ENCODE data around the gene CYBRD1. TPM values are rescaled to one million over a fixed set of nuclear protein-coding genes. Genes with fewer than 3 reads are reported as not detected.
A peak's percentile ranks its signal among the peaks of the same experiment; 100 is the strongest.

CYBRD1 gene
- total and polyA plus RNA-seq, 10 of the 15 experiments (the other 5 are each of a cell fraction or from before 2014, with no cell fraction given), result 10.8 to 51.9 (median 29.6) TPM

- ATAC-seq, result peak; percentile 79
- RAD21 ChIA-PET (ENCODE audit: unreplicated experiment), result interaction anchor here (1.0 to 1.2 kb wide), 2 partner anchors 33 to 506 kb away, joined by 3 read pairs; no protein-coding TSS in a partner anchor
- POLR2A ChIA-PET, result no interaction called here
- SMC1A ChIA-PET (ENCODE audit: uncharacterized antibody, unreplicated experiment), result interaction anchor here (0.7 to 1.9 kb wide), 3 partner anchors 8 to 74 kb away, joined by 3 to 6 read pairs (median 6); no protein-coding TSS in a partner anchor
- Histone ChIP-seq H2AFZ (ENCODE audit: control insufficient read depth, low read depth, low read length) (no peak overlapping the region), H4K20me1 (ENCODE audit: control insufficient read depth, insufficient read depth) (no peaks in the 10 kb centered on the region), H3K79me2 (ENCODE audit: control insufficient read depth, insufficient read depth, low read length) (no peaks in the 10 kb centered on the region), H3K4me1 (ENCODE audit: control insufficient read depth, insufficient read depth, low read length) (peaks cover 37% of the 10 kb centered on the region), H3K4me2 (ENCODE audit: control insufficient read depth, insufficient read depth) (peak overlapping the region; percentile 82), H3K36me3 (ENCODE audit: control insufficient read depth in 2 of 2, insufficient read depth in 2 of 2, low read length in 1 of 2) (peaks cover 4 to 7% of the 10 kb centered on the region in 2 experiments; a peak in 2 of 4 replicates), H3K27ac (ENCODE audit: control insufficient read depth, insufficient read depth) (peak overlapping the region; percentile 73), H3K9me3 (replicated peaks; ENCODE audit: control insufficient read depth, insufficient read depth, low read length) (no peaks in the 10 kb centered on the region), H3K4me3 (no peak overlapping the region), H3K9ac (ENCODE audit: control insufficient read depth, insufficient read depth, low read length) (0 out of 2 replicates have a peak overlapping the region, but pooled peaks have one; percentile 21), H3K27me3 (replicated peaks in 1 of 2; ENCODE audit: control insufficient read depth in 2 of 2, insufficient read depth in 2 of 2, low read length in 1 of 2) (no peaks in the 10 kb centered on the region)
- CTCF ChIA-PET, result interaction anchor here (0.6 to 0.9 kb wide), 2 partner anchors 16 to 45 kb away, joined by 3 to 6 read pairs; partner anchors contain the start of genes DCAF17 and METTL8
- DNase-seq (ENCODE audit: low read depth, low spot score), result peak; percentile 47
- WGBS (ENCODE audit: insufficient coverage, insufficient replicate concordance, low lambda C conversion rate, missing lambda C conversion rate), result 1% methylated on average over 3 of the region's 3 CpGs
- peak; percentile 71 for FAIRE-seq
- BruUV-seq (replicated peaks), result no TSS peak
- intact Hi-C loops (cut with micrococcal nuclease; ENCODE audit: unreplicated experiment), result no loop called here
- in situ Hi-C loops (cut with MboI), result no loop called here
- peak; percentile 81 for TF ChIP-seq RUNX3 (IDR thresholded peaks at IDR 0.05; ENCODE audit: low read length)
- TF ChIP-seq RAD21 (IDR thresholded peaks at IDR 0.05; ENCODE audit: insufficient read depth, low read depth, low read length), result peak; percentile 29
- TF ChIP-seq, protein P1, sequence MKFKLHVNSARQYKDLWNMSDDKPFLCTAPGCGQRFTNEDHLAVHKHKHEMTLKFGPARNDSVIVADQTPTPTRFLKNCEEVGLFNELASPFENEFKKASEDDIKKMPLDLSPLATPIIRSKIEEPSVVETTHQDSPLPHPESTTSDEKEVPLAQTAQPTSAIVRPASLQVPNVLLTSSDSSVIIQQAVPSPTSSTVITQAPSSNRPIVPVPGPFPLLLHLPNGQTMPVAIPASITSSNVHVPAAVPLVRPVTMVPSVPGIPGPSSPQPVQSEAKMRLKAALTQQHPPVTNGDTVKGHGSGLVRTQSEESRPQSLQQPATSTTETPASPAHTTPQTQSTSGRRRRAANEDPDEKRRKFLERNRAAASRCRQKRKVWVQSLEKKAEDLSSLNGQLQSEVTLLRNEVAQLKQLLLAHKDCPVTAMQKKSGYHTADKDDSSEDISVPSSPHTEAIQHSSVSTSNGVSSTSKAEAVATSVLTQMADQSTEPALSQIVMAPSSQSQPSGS (IDR thresholded peaks at IDR 0.05; ENCODE audit: low read length), result peak; percentile 90
- no peak for TF ChIP-seq YBX1 (IDR thresholded peaks at IDR 0.05)
- TF ChIP-seq IRF4 (IDR thresholded peaks at IDR 0.05; ENCODE audit: low read depth, low read length), result peak; percentile 84
- TF ChIP-seq NFIC (IDR thresholded peaks at IDR 0.05; ENCODE audit: low read depth, low read length), result peak; percentile 95
- 0 out of 4 replicates have a peak, but pooled peaks of 1 of the 2 experiments have one; percentile 14 for TF ChIP-seq SRF (IDR thresholded peaks at IDR 0.05; ENCODE audit: low read depth in 2 of 2, low read length in 2 of 2)
- no peak for TF ChIP-seq GATAD2B (conservative IDR thresholded peaks at IDR 0.05; ENCODE audit: low read depth)
- peak; percentile 81; the same call in 1 of the 2 replicates for TF ChIP-seq CBX5 (IDR thresholded peaks at IDR 0.05; ENCODE audit: low read depth)
- TF ChIP-seq, protein P2, sequence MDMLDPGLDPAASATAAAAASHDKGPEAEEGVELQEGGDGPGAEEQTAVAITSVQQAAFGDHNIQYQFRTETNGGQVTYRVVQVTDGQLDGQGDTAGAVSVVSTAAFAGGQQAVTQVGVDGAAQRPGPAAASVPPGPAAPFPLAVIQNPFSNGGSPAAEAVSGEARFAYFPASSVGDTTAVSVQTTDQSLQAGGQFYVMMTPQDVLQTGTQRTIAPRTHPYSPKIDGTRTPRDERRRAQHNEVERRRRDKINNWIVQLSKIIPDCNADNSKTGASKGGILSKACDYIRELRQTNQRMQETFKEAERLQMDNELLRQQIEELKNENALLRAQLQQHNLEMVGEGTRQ (IDR thresholded peaks at IDR 0.05; ENCODE audit: borderline replicate concordance, low read depth, low read length), result no peak
- 0 out of 2 replicates have a peak, but pooled peaks have one; percentile 21 for TF ChIP-seq ZBED1 (IDR thresholded peaks at IDR 0.05; ENCODE audit: borderline replicate concordance)
- TF ChIP-seq, protein P3, sequence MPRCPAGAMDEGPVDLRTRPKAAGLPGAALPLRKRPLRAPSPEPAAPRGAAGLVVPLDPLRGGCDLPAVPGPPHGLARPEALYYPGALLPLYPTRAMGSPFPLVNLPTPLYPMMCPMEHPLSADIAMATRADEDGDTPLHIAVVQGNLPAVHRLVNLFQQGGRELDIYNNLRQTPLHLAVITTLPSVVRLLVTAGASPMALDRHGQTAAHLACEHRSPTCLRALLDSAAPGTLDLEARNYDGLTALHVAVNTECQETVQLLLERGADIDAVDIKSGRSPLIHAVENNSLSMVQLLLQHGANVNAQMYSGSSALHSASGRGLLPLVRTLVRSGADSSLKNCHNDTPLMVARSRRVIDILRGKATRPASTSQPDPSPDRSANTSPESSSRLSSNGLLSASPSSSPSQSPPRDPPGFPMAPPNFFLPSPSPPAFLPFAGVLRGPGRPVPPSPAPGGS (IDR thresholded peaks at IDR 0.05; ENCODE audit: borderline replicate concordance, insufficient read depth, low read depth, low read length, poor library complexity, severe bottlenecking), result peak; percentile 82
- TF ChIP-seq LARP7 (IDR thresholded peaks at IDR 0.05), result no peak
- TF ChIP-seq RBBP5 (conservative IDR thresholded peaks at IDR 0.05), result no peak
- TF ChIP-seq JUNB (IDR thresholded peaks at IDR 0.05), result peak; percentile 98
- no peak for TF ChIP-seq RELA (IDR thresholded peaks at IDR 0.05; ENCODE audit: borderline replicate concordance, partially characterized antibody)
- TF ChIP-seq YY1 (IDR thresholded peaks at IDR 0.05; ENCODE audit: low read depth, low read length), result peak; percentile 61; the same call in 1 of the 2 replicates
- TF ChIP-seq ZNF274 (IDR thresholded peaks at IDR 0.05; ENCODE audit: insufficient read depth, insufficient read length), result no peak
- TF ChIP-seq, protein P4, sequence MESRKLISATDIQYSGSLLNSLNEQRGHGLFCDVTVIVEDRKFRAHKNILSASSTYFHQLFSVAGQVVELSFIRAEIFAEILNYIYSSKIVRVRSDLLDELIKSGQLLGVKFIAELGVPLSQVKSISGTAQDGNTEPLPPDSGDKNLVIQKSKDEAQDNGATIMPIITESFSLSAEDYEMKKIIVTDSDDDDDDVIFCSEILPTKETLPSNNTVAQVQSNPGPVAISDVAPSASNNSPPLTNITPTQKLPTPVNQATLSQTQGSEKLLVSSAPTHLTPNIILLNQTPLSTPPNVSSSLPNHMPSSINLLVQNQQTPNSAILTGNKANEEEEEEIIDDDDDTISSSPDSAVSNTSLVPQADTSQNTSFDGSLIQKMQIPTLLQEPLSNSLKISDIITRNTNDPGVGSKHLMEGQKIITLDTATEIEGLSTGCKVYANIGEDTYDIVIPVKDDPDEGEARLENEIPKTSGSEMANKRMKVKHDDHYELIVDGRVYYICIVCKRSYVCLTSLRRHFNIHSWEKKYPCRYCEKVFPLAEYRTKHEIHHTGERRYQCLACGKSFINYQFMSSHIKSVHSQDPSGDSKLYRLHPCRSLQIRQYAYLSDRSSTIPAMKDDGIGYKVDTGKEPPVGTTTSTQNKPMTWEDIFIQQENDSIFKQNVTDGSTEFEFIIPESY (IDR thresholded peaks at IDR 0.05), result no peak
- no peak for TF ChIP-seq SMC3 (IDR thresholded peaks at IDR 0.05; ENCODE audit: borderline replicate concordance, low read length)
These were observed 43.0 kb upstream of the CYBRD1 start for GRCh38 chr2:171479154-171479814.
